ENCODE measurements around the gene EP400. TPM values are rescaled to one million over a fixed set of nuclear protein-coding genes. Genes with fewer than 3 reads are reported as not detected.

EP400 gene
- total and polyA plus RNA-seq, 2 of the 8 experiments (the other 6 are each of a cell fraction or from before 2014, with no cell fraction given), result 13.1 to 69.7 TPM

GRCh38 chr12:132054983-132055382 lies 105.2 kb downstream of the EP400 start:
- Histone ChIP-seq H3K23ac (ENCODE audit: insufficient read length) (no peak overlapping the region), H3K27ac (ENCODE audit: low read depth, low read length) (no peak overlapping the region), H2AK5ac (ENCODE audit: low read depth, low read length) (no peak overlapping the region), H3K18ac (ENCODE audit: extremely low read depth, low read length) (no peak overlapping the region), H3K23me2 (ENCODE audit: low read depth, low read length) (peaks cover 4% of the 10 kb centered on the region; the same call in 1 of the 2 replicates), H2BK120ac (replicated peaks; ENCODE audit: low read depth, low read length) (no peak overlapping the region), H3K79me1 (ENCODE audit: low read depth, low read length) (no peaks in the 10 kb centered on the region), H3K4me2 (ENCODE audit: insufficient read depth in 1 of 2, low read depth in 2 of 2, low read length in 2 of 2) (no peak overlapping the region), H4K20me1 (replicated peaks in 1 of 2; ENCODE audit: control insufficient read depth in 1 of 2, insufficient read depth in 2 of 2, low read length in 2 of 2) (peaks cover 0 to 6% of the 10 kb centered on the region in 2 experiments), H2AFZ (ENCODE audit: low read length) (no peak overlapping the region), H3K4me3 (ENCODE audit: extremely low read depth in 1 of 4, insufficient read depth in 2 of 4, low read depth in 3 of 4, low read length in 4 of 4) (no peak overlapping the region), H3K14ac (ENCODE audit: insufficient read length) (no peak overlapping the region), H3K36me3 (ENCODE audit: control insufficient read depth in 2 of 4, insufficient read depth in 4 of 4, low read length in 3 of 4) (peaks cover 25 to 58% (median 50%) of the 10 kb centered on the region in 4 experiments), H2BK5ac (ENCODE audit: low read depth, low read length) (no peak overlapping the region), H2BK12ac (ENCODE audit: low read depth, low read length) (no peak overlapping the region), H3K4ac (replicated peaks; ENCODE audit: insufficient read length, low read depth, low read length) (no peak overlapping the region), H3K56ac (replicated peaks; ENCODE audit: insufficient read length, low read depth, low read length) (peak overlapping the region; percentile 11), H3K79me2 (ENCODE audit: control insufficient read depth in 1 of 2, insufficient read depth in 2 of 2, low read length in 2 of 2) (no peaks in the 10 kb centered on the region; a peak in 1 of 4 replicates), H4K5ac (ENCODE audit: insufficient read length, low read depth, low read length) (no peak overlapping the region), H4K91ac (replicated peaks; ENCODE audit: insufficient read length, low read length) (no peak overlapping the region), H4K8ac (ENCODE audit: extremely low read depth, insufficient read depth, low read length) (no peak overlapping the region), H2BK20ac (ENCODE audit: low read length) (no peak overlapping the region), H3K4me1 (replicated peaks in 1 of 4; ENCODE audit: control insufficient read depth in 3 of 4, insufficient read depth in 4 of 4, low read length in 3 of 4) (no peaks in the 10 kb centered on the region), H3K27me3 (replicated peaks in 1 of 4; ENCODE audit: control insufficient read depth in 3 of 4, extremely low read depth in 1 of 4, insufficient read depth in 3 of 4, low read length in 3 of 4) (no peaks in the 10 kb centered on the region), H3K9me3 (ENCODE audit: insufficient read depth in 2 of 2, low read depth in 1 of 2, low read length in 1 of 2) (no peaks in the 10 kb centered on the region), H2BK15ac (ENCODE audit: low read length) (no peak overlapping the region), H3K9ac (replicated peaks in 1 of 4; ENCODE audit: extremely low read depth in 1 of 4, low read depth in 3 of 4, low read length in 3 of 4) (no peak overlapping the region)
- DNase-seq (ENCODE audit: low read depth in 1 of 2, low spot score in 2 of 2), result no peak
- POLR2A ChIA-PET (ENCODE audit: partially characterized antibody), result no interaction called here
- CTCF ChIA-PET (ENCODE audit: partially characterized antibody), result interaction anchor here (1.0 to 1.1 kb wide), 2 partner anchors 11 to 54 kb away, joined by 3 to 4 read pairs; no protein-coding TSS in a partner anchor
- FAIRE-seq, result no peak
- whole genome bisulfite sequencing, 2 experiments (ENCODE audit: extremely low coverage in 1 of 2, insufficient coverage in 1 of 2, insufficient read length in 1 of 2, insufficient replicate concordance in 2 of 2, low coverage in 1 of 2, low lambda C conversion rate in 2 of 2, missing lambda C conversion rate in 1 of 2), result 96% methylated on average over 12 of the region's 12 CpGs; no CpG with 5 or more reads in 1 of the 2 experiments
- TF ChIP-seq RNF2 (IDR thresholded peaks at IDR 0.05; ENCODE audit: borderline replicate concordance, low read depth, low read length, missing control alignments, poor library complexity, severe bottlenecking) (no peak), SP1 (IDR thresholded peaks at IDR 0.05; ENCODE audit: low read depth, low read length) (no peak), SAP30 (IDR thresholded peaks at IDR 0.05; ENCODE audit: insufficient read depth, insufficient replicate concordance, low read length) (no peak), CBX8 (IDR thresholded peaks at IDR 0.05; ENCODE audit: borderline replicate concordance, low read depth, low read length) (no peak), NRF1 (IDR thresholded peaks at IDR 0.05; ENCODE audit: low read depth, low read length) (no peak), RFX5 (IDR thresholded peaks at IDR 0.05; ENCODE audit: borderline replicate concordance, low read depth, low read length) (no peak), CTBP2 (IDR thresholded peaks at IDR 0.05; ENCODE audit: borderline replicate concordance, insufficient read depth, insufficient read length, low read length) (no peak), TAF7 (optimal IDR thresholded peaks at IDR 0.05; ENCODE audit: borderline replicate concordance, low read depth, low read length) (no peak), EP300 (IDR thresholded peaks at IDR 0.05; ENCODE audit: borderline replicate concordance in 1 of 2, low read depth in 2 of 2, low read length in 2 of 2) (no peak), TEAD4 (IDR thresholded peaks at IDR 0.05; ENCODE audit: low read depth, low read length) (no peak), RBBP5 (IDR thresholded peaks at IDR 0.05; ENCODE audit: borderline replicate concordance, low read depth, low read length) (no peak), SIX5 (IDR thresholded peaks at IDR 0.05; ENCODE audit: low read depth, low read length) (no peak), NANOG (IDR thresholded peaks at IDR 0.05; ENCODE audit: insufficient read depth, low read depth, low read length, poor library complexity, severe bottlenecking) (no peak)

Measured in H1 (cell line).